ENCODE results near the gene NHLRC4.

Gene NHLRC4

DNA sequence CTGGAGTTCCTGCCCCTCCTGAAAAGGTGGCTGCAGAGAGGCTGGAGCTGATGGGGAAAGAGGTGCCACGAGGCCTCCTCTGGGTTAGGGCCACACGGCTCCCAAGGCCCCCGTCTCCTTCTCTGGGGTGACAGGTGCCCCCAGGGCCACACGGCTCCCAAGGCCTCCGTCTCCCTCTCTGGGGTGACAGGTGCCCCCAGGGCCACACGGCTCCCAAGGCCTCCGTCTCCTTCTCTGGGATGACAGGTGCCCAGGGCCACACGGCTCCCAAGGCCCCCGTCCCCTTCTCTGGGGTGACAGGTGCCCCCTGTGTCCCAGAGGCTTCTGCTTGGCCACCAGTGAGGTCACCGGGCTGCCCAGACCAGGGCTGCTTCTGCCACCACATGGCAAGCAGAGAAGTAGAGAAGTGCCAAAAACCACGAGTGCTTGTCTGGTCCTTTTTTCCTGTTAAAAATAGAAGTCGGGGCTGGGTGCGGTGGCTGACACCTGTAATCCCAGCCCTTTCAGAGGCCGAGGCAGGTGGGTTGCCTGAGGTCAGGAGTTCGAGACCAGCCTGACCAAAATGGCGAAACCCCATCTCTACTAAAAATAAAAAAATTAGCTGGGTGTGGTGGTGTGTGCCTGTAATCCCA is 35.2 kb upstream of the NHLRC4 start:
- no peak for DNase-seq

DNA sequence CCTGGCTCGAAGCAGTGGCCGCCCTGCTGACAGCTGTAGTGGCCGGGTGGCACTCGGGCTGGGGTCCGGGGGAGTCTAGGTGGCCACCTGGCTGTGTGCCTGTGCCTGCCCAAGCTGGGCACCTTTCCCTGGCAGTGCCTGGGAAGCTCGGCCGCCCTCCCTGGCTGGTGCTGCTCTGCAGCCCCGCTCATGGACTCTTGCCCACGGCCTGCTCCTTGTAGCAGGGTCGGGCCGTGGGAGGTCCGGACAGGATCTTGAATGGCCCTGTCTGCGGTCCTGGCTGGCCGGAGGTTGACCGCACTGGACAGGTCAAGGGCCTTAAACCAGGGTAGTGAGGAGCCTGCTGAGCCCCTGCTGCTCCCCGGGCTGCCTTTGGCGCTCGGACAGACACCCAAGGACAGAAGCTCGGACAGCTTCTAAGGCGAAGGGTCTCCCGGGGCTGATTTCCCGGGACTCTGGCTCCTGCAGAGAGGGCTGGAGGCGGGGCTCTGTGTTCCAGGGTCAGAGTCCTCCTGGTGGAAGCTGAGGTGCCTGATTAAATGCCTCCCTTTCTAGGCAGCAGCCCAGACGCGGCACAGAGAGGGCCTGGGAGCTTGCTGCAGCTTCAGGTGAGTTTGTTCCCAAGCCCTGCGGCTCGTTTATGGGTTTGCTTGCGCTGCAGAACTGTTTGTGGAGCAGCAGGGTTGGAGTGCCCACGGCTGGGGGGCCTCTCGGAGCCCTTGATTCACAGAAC is 33.2 kb upstream of the NHLRC4 start:
- DNase-seq, result no peak

DNA sequence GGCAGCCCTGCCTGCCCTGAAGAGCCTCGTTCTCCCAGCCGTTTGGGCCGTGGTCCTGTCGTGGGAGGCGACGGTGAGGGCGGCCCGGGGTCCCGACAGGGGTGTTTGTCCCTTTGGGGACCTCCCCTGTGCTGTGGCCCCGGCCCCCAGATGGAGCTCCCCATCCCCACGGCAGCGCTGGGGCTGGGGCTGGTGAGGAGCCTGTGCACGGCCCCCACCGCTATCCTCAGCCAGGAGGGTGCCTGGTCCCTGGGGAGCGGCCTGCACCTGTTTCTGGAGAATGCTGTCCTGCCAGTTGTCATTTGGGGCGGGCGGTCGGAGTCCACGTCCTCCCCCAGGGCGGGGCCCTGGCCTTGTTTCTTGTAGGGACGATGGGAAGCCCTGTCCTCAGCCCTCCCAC is 32.7 kb upstream of the NHLRC4 start:
- DNase-seq, result no peak

DNA sequence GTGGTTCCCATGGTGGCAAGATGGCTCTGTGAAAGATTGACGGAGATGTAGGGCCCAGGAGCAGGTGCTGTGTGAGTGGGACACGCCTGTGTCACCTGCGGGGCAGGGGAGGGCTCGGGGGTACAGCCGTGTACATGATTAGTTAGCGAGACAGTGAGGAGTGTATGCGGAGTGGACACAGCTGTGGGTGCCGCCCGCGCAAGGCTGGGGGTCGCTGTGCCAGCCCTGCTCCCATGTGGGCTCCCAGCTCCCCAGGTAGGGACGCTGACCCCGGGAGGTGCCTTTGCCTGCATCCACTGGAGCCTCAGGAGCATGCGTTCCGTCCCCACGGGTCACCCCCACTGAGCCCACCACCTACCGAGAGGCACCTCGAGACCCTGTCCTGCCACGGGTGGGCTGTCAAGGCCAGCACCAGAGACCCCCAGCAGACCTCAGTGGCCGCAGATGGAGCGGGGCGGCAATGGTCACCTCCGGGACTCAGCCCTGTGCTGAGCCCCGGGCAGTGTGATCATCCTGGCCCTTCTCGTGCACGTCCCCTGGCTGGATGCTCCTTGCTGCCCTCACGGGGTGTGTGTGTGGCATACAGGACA is 31.9 kb upstream of the NHLRC4 start:
- DNase-seq, result no peak

DNA sequence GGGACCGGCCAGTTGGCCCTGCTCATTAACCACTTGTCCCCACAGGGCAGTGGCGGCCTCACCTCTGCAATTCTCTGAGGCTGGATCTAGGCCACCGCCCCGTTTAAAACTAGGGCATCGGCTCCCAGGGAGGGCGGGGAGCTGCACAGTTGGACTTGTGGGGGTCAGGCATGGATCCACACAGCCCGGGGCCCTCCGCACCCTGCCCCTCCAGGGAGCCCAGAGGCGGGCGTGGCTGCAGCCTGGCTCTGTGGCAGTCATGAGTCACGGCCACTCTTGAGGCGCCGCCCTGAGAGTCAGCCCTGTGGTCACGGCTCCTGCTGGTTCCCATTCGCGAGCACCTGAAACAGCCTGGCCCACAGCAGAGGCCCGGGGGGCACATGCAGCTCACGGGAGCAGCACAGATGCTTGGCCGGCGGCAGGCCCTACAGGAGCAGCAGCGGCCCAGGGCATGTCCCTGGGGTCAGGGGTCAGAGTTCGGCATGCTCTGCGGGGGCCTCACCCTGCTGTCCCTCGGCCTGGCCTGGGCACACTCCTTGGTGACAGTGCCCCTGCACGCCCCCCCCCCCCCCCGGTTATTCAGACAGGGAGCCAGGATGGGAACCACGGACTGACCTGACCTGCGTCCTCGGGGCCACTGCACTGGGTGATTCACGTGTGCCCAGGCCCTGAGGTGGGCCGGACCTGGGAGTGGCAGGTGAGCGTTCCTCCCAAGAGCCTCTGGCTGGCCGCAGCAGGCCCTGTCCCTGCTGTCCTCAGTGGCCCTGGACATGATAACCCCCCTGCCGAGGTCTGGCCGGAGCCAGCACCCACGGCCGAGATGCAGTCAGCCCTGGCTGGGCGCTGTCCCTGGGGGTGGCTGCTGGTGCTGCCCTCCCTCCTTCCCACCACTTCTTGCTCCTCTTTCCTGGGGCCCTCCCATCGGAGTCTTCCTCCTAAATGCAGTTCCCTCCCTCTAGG is 31.1 kb upstream of the NHLRC4 start:
- no peak for DNase-seq

DNA sequence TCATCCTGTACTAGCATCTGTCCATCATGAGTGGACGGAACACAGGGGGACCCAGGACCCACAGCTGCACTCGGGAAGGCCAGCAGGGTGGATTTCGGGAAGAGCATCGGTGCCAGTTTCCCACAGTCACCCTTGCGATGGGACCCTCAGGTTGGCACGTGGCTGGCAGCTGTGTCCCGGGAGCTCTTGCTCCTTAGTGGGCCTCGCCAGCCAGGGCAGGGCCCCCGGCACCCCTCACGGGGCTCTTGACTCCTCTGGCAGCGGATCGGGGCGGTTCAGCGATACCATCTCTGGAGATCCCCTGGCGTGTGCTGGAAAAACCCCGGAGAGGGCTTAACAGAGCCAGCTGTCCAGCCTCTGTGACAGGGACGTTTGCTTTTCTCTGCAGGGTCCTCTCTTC is 30.1 kb upstream of the NHLRC4 start:
- no peak for DNase-seq

DNA sequence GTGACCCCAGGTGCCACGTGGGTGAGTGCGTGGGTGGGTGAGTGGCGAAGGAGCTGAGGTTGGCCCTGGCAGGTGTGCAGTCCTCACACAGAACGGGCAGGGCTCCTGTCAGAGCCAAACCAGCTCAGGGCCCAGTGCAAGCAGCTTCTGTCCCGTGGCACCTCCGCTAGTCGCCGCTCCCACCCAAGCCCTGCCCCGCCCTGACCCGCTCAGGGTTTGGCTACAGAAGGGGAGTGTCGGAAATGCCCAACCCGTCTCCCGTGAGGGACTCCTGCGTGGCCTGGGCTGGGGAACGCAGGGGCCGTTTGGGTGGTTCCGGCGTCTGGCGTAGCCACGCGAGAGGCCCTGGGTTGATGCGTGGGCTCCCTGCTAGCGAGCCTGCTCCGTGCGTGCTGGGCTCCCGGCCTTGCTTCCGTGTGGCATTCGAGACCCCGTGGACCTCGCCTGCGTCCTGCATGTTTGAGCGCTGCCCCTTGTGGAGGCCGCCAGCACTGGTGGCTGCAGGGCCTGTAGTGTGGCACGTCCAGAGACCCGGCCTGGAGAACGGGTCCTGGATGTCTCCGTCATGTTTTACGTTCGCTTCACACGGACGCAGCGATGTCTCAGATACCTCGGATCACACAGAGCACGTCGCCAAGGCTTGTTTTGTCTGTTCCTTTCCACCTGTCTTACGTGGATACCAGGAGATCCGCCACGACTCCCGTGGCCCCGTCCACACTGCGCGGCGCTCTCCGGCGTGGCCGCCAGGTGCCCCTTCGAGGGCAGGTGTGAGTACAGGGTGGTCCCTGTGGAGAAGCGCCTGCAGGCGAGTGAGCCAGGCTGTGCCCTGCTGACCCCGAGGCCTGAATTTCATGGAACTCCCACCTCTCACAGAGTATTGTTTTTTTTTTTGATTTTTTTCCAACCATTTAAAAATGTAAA is 29.1 kb upstream of the NHLRC4 start:
- no peak for DNase-seq

DNA sequence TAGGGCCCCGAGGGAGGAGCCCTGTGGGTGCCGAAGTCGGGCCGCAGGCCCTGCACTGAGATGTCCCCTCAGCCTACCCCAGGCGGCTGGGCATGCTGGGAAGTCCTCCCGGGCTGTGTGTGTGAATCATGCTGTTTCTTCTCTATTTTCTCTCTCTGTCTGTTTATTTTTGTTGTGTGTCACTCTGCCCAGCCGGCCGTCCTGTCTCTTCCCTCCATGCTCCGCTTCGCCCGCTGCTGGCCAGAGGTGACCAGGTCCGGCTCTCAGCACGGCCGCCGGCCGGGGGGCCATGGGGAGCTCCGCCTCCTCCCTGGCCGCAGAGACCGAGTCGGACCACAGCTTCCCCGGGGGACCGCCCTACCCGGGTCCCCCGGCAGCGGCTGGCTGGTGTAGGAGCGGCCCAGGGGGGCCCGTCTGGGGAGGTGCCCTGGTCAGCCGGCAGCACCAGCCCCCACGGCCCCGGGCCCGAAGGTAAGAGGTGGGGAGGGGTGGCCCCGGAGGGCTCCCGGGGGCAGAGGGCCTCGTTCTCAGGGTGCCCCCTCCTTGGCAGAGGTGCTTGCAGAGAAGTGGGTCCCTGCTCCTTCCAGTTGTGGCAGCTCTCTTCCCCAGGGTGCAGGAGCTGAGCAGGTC is 26.8 kb upstream of the NHLRC4 start:
- DNase-seq, result no peak

DNA sequence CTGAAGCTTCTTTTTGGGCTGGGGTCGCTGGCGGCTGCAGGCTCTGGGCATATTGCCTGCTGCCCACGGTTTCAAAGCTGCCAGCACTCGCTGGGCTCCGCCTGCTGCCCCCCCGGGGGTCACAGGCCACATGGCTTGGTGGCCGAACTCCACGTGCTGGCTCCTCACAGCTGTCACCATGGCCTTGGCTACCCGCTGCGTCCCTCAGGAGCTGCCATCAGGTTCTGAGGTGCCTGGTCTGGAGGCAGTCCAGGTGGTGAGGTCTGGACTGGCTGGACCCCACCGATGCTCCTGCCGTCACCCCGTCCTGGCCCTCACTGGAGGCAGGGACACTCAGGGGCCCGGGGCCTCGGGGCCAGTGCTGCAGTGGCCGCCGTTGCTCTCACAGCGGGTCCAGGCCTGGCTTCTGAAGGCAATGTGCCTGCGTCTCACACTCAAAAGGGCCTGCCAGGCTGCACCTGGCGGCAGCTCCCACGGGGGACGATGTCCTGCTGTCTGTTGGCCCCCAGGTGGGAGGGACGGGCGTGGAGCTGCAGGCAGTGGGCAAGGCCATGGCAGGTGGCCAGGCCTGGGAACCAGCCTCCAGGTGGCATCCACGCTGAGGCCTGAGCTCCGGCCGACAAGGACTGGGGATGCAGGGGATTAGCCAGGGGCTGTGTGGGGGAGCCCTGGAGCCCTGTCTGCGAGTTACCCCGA is 26.0 kb upstream of the NHLRC4 start:
- no peak for DNase-seq

DNA sequence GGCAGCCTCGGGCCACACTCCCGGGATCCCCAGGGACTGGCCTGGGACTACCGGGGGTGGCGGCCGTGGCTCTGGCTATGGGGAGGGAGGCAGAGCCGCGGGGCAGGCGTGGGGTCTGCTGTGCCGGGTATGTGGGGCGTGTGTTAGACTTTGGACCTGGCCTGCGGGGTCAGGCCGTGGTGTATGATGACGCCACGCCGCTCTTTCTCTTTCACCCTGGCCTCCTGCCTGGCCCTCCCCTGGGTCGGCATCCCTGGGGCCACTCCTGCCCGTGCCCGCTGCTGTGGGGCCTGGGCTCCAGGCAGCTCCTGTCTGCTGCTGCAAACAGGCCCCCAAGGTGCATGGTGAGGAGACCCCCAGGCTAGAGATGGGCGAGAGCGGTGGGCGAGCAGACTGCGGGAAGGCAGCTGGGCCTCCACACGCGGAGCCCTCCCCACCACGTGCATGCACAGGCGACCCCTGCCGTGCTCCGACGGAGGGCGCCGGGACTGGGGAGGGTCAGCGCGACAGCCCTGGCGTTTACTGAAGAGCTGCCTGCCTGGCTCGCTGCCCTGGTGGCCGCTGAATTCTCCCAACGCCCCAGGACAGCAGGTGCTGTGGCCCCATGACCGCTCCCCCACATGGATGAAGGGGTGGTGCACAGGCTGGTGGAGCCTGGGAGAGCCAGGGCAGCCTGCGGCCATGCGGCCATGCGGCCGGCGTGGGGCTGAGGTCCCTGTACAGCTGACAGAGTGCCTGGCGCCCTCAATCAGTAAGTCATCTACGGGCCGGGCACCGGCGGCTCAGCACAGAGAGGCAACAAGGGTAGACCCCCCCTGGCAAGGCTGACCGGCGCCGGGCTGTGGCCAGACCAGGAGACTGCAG is 23.3 kb upstream of the NHLRC4 start:
- DNase-seq, result no peak

DNA sequence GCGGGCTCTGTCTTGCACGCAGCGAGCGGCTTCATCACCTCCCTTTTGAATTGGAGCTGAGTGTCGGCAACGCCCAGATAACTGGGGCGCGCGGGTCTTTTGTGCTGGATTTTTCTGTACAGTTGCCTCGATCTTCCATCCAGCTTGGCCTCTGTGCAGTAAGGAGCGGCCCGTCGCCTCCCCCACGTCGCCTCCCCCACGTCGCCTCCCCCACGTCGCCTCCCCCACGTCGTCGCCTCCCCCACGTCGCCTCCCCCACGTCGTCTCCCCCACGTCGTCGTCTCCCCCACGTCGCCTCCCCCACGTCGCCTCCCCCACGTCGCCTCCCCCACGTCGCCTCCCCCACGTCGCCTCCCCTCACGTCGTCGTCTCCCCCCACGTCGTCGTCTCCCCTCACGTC is 22.3 kb upstream of the NHLRC4 start:
- no peak for DNase-seq

DNA sequence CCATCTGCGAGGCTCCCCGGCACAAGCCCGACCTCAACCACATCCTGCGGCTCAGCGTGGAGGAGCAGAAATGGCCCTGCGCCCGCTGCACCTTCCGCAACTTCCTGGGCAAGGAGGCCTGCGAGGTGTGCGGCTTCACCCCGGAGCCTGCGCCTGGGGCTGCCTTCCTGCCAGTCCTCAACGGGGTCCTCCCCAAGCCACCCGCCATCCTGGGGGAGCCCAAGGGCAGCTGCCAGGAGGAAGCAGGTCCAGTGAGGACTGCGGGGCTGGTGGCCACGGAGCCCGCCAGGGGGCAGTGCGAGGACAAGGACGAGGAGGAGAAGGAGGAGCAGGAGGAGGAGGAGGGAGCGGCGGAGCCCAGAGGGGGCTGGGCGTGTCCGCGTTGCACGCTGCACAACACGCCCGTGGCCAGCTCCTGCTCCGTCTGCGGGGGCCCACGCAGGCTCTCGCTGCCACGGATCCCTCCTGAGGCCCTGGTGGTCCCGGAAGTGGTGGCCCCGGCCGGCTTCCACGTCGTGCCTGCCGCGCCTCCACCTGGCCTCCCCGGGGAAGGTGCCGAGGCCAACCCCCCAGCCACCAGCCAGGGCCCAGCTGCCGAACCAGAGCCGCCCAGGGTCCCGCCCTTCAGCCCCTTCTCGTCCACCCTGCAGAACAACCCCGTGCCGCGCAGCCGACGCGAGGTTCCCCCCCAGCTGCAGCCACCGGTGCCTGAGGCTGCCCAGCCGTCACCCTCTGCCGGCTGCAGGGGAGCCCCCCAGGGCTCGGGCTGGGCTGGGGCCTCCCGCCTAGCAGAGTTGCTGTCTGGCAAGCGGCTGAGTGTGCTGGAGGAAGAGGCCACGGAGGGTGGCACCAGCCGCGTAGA is 19.7 kb upstream of the NHLRC4 start:
- DNase-seq, result peak; percentile 70 to 75

DNA sequence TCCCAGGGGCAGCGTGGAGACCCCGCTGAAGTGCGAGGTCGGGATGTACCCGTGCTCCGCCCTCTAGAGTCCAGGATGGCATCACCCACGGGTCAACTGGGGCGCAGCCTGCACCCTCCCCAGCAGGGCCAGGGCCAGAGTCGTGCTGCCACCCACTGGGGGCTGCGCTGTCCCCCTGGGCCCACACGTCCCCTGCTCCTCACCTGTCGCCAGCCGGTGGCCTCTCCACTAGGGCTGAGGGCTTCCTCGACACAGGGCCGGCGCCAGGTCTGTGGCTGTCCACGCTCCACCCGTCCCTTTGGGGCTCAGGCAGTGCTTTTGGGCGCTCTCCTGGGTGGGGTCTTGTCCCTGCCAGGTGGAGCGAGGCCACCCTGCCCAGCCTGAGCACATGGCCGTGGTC is 18.2 kb upstream of the NHLRC4 start:
- DNase-seq, result no peak

DNA sequence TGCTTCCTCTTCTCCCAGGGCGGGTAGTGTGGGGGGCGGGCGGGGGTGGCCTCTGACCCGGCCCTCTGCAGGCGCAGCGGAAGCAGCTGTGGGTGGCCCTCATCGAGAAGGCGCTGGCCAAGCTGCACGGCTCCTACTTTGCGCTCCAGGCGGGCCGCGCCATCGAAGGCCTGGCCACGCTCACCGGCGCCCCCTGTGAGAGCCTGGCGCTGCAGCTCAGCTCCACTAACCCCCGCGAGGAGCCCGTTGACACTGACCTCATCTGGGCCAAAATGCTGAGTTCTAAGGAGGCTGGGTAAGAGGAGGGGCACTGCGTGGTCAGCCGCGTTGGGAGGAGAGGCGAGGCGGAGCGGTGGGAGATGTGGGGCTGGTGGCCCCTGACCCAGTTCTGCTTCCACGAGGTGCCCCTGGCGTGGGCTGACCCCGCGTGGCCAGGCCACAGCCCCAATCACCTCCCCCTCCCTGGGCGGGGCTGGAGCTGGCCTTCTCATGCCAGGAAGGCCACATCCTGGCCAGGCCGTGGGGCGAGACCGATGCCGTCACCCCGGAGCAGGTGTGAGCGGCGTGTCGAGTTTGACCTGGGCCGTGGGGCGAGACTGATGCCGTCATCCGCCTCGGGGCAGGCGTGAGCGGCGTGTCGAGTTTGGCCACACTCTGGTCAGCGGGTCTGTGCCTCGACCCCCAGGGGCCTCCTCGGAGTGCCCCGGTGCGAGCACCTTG is 17.1 kb upstream of the NHLRC4 start:
- DNase-seq, result no peak

DNA sequence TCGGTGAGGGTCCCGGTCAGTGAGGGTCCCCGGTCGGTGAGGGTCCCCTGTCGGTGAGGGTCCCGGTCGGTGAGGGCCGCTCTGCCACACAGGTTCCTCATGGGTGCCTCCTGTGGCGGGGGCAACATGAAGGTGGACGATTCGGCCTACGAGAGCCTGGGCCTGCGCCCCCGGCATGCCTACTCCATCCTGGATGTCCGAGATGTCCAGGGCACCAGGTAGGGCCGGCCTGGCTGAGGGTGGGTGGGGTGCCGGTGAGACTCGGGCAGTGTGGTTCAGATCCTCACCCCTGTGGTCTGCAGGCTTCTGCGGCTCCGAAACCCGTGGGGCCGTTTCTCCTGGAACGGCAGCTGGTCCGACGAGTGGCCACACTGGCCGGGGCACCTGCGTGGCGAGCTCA is 15.6 kb upstream of the NHLRC4 start:
- DNase-seq, result no peak

DNA sequence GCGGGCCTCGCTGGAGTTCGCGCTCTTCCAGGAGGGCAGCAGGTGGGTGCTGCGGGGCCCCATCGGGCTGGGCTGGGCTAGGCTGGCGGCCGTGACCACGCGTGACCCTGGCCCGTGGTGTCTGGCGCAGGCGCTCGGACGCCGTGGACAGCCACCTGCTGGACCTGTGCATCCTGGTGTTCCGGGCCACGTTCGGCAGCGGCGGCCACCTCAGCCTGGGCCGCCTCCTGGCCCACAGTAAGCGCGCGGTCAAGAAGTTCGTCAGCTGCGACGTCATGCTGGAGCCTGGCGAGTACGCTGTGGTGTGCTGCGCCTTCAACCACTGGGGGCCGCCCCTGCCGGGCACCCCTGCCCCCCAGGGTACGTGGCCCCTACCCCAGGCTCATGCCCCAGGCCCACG is 14.6 kb upstream of the NHLRC4 start:
- DNase-seq, result no peak

DNA sequence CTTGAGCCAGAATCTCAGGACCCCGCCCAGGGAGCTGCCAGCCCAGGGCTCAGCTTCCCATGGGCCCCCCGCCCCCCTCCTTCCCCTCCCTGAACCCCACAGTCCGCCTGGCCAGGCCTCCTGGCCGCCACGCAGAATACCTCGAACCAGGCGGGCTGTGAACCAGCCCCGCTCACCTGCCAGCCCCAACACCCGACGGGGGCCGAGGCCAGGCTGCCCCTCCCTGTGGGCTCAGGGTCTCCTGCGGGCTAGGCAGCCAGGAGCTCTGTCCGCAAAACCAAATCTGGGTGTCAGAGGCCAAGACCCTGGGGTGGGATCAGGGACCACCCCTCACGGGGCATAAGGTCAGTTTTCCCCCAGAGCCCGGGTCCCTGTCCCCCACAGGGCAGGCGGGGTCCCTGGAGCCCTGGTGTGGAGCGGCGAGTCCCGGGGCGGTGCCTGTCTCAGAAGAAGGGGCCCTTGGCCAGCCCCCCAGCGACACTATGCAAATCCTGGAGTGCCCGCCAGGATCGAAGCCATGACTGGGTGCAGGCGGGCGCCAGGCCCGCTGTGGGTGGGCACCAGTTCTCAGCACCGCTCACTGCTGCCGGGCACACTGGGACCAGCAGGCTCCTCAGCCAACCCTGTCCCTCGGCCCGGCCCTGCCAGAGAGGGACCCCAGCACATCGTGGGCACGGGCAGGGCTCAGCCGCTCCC is 13.1 kb upstream of the NHLRC4 start:
- no peak for DNase-seq

DNA sequence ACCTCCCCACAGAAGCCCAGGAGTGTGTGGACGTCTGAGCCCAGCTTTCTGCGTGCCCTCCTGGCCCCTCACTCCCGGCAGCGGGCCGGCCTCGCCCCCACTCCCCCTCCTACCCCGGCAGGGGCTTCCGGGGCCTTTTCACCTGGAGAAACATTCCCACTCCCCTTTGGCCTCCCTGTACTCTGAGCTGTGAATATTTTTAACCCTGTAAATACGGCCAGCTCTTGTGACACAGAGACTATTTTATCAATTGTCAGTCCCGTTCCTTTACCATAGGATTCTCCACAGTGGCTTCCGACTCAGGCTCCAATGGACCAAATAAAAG is 12.5 kb upstream of the NHLRC4 start:
- DNase-seq, result no peak
